GM18502 (cell line): Measurements from ENCODE around the gene ZFYVE26.
"Not testable (repeated sequence)": the region's sequence is repeated elsewhere in the genome, so short reads cannot be mapped to it uniquely, and the experiment has no call there.

Experiments used
- ATAC-seq: cut with Tn5 transposase; IDR thresholded peaks from one replicate; pipeline ENCODE4 v1.9.1; 2021; ENCODE audit warnings: mild to moderate bottlenecking; ENCODE audit not compliant: unreplicated experiment, poor library complexity

ZFYVE26 gene

DNA sequence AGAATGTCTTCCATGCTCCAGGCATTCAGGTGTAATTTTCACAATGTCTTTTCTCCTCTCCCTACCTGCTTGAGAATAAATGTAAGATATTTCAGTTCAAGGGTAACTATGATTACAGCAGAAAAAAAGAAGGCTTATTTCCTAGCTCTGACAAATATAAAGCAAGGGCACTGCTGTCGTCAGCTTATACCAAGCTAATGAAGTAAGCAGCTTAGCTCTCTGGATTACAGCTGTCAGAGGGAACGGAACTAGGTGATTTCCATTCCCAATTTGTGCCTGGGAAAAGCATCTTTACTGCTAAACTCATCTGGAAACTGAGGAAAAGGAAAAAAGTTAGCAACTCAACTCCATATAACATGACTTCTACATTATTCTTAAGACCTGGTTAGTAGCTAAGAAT, 56.5 kb downstream of the ZFYVE26 start:
- no peak for ATAC-seq

DNA sequence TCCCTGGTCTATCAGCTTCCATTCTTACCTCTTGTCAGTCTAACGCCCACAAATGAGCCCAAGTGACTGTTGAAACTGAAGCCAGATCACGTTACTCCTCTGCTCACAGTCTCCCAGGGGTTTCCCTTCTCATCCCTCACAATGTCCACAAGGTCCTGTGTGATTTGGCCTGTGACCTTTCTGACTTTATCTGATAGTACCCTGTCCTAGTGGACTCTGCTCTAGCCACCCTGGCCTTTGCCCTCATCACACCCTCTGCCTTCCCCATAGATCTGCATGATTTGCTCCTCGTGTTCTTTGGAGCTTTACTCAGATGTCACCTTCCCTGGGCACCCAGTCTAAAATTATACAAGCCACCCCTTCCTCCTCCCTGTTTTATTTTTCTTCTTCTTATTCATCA, 59.2 kb downstream of the ZFYVE26 start:
- ATAC-seq: no peak

GRCh38 chr14:67756496-67756895, 59.9 kb downstream of the ZFYVE26 start:
- no peak for ATAC-seq

- no peak for ATAC-seq
Measured at GRCh38 chr14:67749341-67750084, 66.9 kb downstream of the ZFYVE26 start.

DNA sequence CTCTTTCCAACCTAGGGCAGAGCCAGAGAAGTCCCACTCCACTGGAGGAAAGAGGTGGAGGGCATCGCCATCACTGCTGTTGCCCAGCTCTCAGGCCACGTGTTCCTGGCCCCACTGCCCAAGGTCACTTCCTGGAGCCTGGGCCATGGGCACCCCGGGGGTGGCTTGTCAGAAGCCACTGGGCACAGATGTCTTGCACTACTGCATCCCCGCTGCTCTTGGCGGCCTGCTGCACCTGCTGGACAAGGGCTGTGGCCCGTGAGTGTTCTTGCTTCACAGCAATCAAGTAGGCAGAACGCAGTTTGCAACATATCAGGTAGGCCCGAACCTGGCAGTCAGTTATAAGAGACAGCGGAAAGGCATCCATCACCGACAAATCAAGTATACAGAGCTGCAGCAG, 68.1 kb downstream of the ZFYVE26 start:
- ATAC-seq: no peak

GRCh38 chr14:67746927-67747326, 69.5 kb downstream of the ZFYVE26 start:
- ATAC-seq: no peak

DNA sequence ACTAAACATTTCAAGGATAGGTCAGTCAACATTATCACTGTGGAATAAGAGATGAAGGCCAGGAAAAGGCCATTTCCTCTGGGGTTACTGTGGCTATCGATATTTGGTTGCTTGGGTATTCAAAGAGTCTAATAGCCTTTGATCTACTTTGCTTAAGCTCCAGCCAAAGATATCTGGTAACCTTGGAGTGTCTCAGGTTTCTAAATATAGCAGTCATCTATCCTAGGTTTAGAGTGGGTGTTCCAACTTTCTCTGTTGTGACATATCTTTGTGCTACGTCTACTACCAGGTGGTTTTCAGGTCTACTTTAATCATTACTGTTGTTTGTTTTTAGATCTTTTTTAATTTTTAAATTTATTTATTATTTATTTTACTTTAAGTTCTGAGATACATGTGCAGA, 72.3 kb downstream of the ZFYVE26 start:
- no peak for ATAC-seq

GRCh38 chr14:67738740-67739504, 77.5 kb downstream of the ZFYVE26 start:
- ATAC-seq: no peak

DNA sequence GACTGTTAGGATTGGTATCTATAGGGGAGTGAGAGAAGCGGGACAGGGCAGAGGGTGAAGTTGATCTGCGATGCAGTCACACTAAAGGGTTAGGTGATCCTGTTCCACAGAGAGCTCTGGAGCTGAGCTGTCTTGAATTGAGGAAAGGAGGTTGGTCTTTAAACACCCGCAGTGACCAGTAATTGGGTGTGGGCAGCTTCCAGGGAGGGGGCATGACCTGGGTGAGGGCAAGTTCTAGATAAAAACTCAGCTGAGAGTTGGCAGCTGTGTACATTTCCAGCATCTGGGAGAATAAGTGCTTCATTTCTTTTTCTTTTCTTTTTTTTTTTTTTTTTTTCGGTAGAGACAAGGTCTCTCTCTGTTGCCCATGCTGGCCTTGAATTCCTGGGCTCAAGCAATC, 79.6 kb downstream of the ZFYVE26 start:
- no peak for ATAC-seq

DNA sequence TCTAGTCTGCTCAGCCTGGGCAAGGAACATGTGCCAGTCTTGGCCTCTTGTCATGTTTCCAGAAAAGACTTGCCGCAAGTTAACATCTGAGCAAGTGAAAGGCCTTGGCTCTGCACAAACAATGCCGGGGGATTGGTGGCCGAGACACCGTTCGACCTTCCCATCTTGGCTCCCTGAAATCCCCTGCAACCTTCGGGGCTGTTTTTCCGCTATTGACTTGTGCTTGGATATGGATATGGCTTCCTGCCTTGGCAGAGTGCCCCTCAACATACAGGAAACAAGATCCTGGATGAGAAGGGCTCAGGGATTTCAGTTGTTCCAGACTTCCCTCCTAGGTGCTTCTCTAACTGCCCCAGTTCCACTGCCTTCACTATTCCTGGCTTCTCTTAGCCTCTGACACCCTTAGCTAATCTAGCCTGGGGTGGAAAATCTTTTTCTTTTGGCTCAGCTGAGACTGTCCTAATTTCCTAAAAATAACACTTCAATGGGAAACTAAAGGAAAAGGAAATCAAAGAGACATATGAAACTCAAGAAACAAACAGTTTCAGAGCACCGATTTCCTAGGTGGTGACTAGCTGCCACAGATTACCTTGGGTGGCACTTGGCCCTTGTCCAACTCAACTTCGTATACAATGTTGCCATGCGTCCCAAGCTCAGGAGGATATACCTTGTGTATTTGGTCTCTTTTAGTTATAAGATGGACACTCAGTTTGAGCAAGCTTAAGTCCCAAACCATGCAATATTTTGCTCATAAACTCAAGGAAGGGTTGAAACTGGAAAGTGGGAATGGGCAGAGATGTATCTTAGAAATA, 80.8 kb downstream of the ZFYVE26 start:
- ATAC-seq: no peak

- no peak for ATAC-seq
Measured at GRCh38 chr14:67734675-67735074, 81.7 kb downstream of the ZFYVE26 start.

- ATAC-seq: no peak
Measured at GRCh38 chr14:67733616-67734015, 82.8 kb downstream of the ZFYVE26 start.

DNA sequence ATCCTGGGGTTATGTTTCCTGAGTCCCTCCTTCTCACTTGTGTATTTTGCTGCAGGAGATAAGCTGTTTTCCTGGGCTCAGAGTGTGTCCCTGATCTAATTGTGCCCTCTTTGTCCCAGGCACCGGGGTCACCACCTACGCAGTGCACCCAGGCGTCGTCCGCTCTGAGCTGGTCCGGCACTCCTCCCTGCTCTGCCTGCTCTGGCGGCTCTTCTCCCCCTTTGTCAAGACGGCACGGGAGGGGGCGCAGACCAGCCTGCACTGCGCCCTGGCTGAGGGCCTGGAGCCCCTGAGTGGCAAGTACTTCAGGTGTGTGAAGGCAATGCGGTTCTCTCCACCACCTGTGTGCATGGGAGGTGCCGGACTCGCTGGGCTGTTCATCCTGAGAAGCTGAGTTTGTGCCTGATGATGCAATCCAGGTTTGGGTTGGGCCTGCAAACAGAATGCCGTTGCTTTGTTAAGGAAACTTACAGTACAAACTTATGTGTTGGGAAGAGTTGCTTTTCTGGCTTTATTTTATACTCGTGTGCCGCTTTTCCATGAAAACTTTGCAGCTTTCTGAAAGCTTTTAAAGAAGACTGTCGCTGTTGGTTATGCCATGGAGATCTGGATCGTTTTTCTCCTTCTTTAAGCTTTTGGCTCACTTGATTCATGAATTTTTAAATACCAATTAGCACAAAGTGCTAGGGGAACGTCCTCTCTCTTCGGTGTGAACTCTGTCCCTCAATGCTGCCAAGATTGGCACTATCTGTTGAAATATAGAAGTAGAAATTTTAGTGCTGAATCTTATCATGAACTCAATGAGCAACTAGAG, 87.1 kb downstream of the ZFYVE26 start:
- no peak for ATAC-seq

- no peak for ATAC-seq
Measured at GRCh38 chr14:67728258-67728657, 88.1 kb downstream of the ZFYVE26 start.

DNA sequence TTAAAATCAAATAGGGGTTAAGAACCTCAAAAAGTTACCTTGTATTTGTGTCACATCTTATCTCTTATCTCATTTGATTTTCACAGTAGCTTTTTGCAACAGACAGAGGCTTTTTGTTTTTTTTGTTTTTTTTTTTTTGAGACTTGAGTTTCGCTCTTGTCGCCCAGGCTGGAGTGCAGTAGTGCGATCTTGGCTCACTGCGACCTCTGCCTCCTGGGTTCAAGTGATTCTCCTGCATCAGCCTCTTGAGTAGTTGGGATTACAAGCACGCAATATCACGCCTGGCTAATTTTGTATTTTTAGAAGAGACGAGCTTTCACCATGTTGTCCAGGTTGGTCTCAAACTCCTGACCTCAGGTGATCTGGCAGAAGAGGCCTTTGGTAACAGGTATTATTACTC, 89.0 kb downstream of the ZFYVE26 start:
- ATAC-seq: no peak

DNA sequence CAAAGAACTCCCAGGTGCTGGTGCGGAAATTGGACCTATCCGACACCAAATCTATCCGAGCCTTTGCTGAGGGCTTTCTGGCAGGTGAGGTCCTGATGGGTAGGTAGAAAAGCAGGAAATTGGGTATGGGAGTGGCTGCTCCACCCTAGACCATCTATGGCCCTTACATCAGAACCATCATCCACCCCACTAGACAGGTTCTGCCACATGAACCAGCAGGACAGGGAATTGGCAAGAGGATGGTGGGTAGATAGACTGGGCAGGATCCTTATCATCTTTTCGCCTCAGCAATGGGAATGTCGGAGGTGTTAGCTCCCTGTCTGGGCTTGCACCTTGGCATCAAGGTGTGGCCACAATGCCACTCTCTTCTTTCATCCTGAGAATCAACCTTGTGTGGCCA, 91.2 kb downstream of the ZFYVE26 start:
- no peak for ATAC-seq

- ATAC-seq: no peak
Measured at GRCh38 chr14:67722293-67722692, 94.1 kb downstream of the ZFYVE26 start.

- ATAC-seq: no peak
Measured at GRCh38 chr14:67721875-67722274, 94.5 kb downstream of the ZFYVE26 start.

DNA sequence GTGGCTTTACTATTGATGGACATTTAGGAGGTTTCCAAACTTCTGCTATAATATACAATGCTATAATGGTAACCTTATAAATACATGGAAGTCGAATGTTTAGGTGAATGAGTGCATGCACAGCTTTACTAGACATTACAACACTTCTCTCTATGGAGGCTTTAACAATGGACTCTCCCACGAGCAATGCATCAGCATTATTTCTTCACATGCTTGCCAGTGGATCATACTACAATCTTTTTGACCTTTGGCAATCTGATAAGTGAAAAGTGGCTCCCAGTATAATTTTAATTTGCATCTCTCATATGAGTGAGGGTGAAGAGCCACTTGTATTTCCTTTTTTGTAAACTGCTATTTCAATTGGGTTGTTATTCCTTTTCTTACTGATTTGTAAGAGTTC, 96.5 kb downstream of the ZFYVE26 start:
- ATAC-seq: no peak

DNA sequence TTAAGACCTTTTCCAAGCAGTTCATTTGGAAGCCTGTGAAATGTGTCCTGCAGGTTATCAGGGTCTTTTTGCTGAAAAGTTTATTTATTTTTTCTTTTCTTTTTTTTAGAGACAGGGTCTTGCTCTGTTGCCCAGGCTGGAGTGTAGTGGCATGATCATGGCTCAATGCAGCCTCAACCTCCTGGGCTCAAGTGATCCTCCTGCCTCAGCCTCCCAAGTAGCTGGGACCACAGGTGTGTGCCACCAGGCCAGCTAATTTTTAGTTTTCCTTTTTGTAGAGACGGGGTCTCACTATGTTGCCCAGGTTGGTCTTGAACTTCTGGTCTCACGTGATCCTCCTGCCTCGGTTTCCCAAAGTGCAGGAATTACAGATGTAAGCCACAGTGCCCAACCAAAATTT, 97.0 kb downstream of the ZFYVE26 start:
- not testable (repeated sequence) for ATAC-seq
